Erythroblast (primary cell): ENCODE results near the gene PPP2R2C.

Experiments used
- GATA1 ChIP-seq: IDR thresholded peaks from 2 replicates; pipeline ENCODE4 v1.6.1; 2011; ENCODE audit warnings: low read depth, mild to moderate bottlenecking, control low read depth, low read length, moderate library complexity
- POLR2A ChIP-seq: IDR thresholded peaks from 2 replicates; pipeline ENCODE4 v1.6.1; 2011; ENCODE audit warnings: mild to moderate bottlenecking, low read length

GRCh38 chr4:6449335-6449734 lies 23.1 kb downstream of the PPP2R2C start:
- TF ChIP-seq POLR2A: no peak
- no peak for TF ChIP-seq GATA1
